HG03354 (cell line): ENCODE results near the gene BTBD9.
"Not testable (repeated sequence)": the region's sequence is repeated elsewhere in the genome, so short reads cannot be mapped to it uniquely, and the experiment has no call there.

Experiments
- ATAC-seq: cut with Tn5 transposase; IDR thresholded peaks from one replicate; pipeline ENCODE4 v1.9.1; 2021; ENCODE audit warnings: mild to moderate bottlenecking; ENCODE audit not compliant: unreplicated experiment, poor library complexity, severe bottlenecking

BTBD9 gene

GRCh38 chr6:38367231-38367630 is 272.5 kb downstream of the BTBD9 start:
- no peak for ATAC-seq

GRCh38 chr6:38366234-38366633 is 273.5 kb downstream of the BTBD9 start:
- ATAC-seq = no peak

GRCh38 chr6:38364775-38365174 is 275.0 kb downstream of the BTBD9 start:
- no peak for ATAC-seq

GRCh38 chr6:38364127-38364526 is 275.6 kb downstream of the BTBD9 start:
- no peak for ATAC-seq

- ATAC-seq = no peak
Observed at GRCh38 chr6:38355519-38355918, 284.2 kb downstream of the BTBD9 start.

- ATAC-seq = no peak
Observed at GRCh38 chr6:38354905-38355304, 284.8 kb downstream of the BTBD9 start.

GRCh38 chr6:38354037-38354381 is 285.7 kb downstream of the BTBD9 start:
- ATAC-seq = no peak

- no peak for ATAC-seq
Observed at GRCh38 chr6:38353310-38354036, 286.3 kb downstream of the BTBD9 start.

- no peak for ATAC-seq
Observed at GRCh38 chr6:38352636-38353035, 287.1 kb downstream of the BTBD9 start.

GRCh38 chr6:38350942-38351341 is 288.8 kb downstream of the BTBD9 start:
- ATAC-seq = no peak

- no peak for ATAC-seq
Observed at GRCh38 chr6:38350220-38350619, 289.5 kb downstream of the BTBD9 start.

- no peak for ATAC-seq
Observed at GRCh38 chr6:38349795-38350194, 289.9 kb downstream of the BTBD9 start.

- no peak for ATAC-seq
Observed at GRCh38 chr6:38349221-38349620, 290.5 kb downstream of the BTBD9 start.

GRCh38 chr6:38348371-38348770 is 291.4 kb downstream of the BTBD9 start:
- ATAC-seq = no peak

GRCh38 chr6:38347829-38348228 is 291.9 kb downstream of the BTBD9 start:
- ATAC-seq = not testable (repeated sequence)

GRCh38 chr6:38346291-38347079 is 293.2 kb downstream of the BTBD9 start:
- ATAC-seq = no peak

GRCh38 chr6:38345586-38345985 is 294.1 kb downstream of the BTBD9 start:
- no peak for ATAC-seq

GRCh38 chr6:38341496-38341895 is 298.2 kb downstream of the BTBD9 start:
- no peak for ATAC-seq

GRCh38 chr6:38339914-38340313 is 299.8 kb downstream of the BTBD9 start:
- ATAC-seq = no peak

- ATAC-seq = no peak
Observed at GRCh38 chr6:38337819-38338465, 301.8 kb downstream of the BTBD9 start.

GRCh38 chr6:38336922-38337321 is 302.8 kb downstream of the BTBD9 start:
- ATAC-seq = no peak
